LNCaP clone FGC (cell line): ENCODE results near the gene SPRR1B.

Source experiments
- DNase-seq: peaks from one replicate; pipeline ENCODE4 v3.0.0-alpha.2; 2011; ENCODE audit warnings: low read depth
- H3K4me3 ChIP-seq: 2 replicates; pipeline ENCODE4 v1.5.1; 2011; ENCODE audit warnings: mild to moderate bottlenecking, low read depth, low read length, control low read depth
- TF ChIP-seq, protein P1 (sequence below): IDR thresholded peaks from 2 replicates; pipeline ENCODE4 v1.5.1; 2012; ENCODE audit warnings: mild to moderate bottlenecking; ENCODE audit not compliant: control insufficient read depth, insufficient read depth; ENCODE audit errors: extremely low read depth

The SPRR1B gene

DNA sequence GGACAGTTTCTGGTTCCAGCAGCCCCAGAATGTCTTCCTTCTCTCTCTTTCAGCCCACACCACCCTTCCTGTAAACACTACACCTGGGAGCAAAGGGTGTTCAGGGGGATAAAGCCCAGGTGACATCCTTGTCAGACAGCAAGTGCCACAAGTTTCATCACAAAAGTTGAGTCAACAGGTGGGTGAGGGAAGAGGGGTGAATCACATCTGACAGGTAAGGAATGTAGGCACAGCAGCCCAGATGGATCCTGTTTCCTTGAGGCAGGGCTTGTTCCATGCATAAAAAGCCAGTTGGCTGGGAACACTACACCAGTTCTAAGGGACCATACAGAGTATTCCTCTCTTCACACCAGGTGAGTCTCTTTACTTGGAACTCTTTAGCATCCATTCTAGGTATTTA is at the start of gene SPRR1B:
TSS of gene SPRR1B (plus strand) at position 309 of the 400 bp plus-strand sequence. CDS start 1,143 bp downstream, outside the sequence.
- TF ChIP-seq, protein P1, sequence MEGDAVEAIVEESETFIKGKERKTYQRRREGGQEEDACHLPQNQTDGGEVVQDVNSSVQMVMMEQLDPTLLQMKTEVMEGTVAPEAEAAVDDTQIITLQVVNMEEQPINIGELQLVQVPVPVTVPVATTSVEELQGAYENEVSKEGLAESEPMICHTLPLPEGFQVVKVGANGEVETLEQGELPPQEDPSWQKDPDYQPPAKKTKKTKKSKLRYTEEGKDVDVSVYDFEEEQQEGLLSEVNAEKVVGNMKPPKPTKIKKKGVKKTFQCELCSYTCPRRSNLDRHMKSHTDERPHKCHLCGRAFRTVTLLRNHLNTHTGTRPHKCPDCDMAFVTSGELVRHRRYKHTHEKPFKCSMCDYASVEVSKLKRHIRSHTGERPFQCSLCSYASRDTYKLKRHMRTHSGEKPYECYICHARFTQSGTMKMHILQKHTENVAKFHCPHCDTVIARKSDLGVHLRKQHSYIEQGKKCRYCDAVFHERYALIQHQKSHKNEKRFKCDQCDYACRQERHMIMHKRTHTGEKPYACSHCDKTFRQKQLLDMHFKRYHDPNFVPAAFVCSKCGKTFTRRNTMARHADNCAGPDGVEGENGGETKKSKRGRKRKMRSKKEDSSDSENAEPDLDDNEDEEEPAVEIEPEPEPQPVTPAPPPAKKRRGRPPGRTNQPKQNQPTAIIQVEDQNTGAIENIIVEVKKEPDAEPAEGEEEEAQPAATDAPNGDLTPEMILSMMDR, result no peak
- H3K4me3 ChIP-seq, result no peak within 1 kb of the TSS
- DNase-seq, result no peak

- H3K4me3 ChIP-seq, result no peak overlapping the region
- TF ChIP-seq, protein P1, result no peak
- no peak for DNase-seq
Observed at GRCh38 chr1:152982076-152982475, 48.9 kb upstream of the SPRR1B start.

DNA sequence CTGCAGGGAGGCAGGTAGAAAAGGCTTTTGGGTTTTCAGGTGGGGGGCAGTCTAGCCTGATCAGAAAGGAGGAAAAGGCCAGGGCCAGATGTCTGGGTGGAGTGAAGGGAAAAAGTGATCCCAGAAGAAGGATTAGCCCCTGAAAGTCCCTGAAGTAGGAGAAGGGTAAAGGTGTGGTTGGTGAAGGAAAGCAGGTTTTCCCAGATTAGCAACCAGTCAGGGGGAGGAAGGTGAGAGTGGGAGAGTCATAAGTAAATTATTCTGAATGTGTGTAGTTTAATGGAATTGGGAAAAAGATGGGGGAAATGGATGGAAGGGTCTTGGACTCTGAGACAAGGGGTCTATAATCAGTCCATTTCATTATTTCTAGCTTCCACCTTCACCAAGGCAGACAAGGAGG is 47.8 kb upstream of the SPRR1B start:
- TF ChIP-seq, protein P1, result no peak

DNA sequence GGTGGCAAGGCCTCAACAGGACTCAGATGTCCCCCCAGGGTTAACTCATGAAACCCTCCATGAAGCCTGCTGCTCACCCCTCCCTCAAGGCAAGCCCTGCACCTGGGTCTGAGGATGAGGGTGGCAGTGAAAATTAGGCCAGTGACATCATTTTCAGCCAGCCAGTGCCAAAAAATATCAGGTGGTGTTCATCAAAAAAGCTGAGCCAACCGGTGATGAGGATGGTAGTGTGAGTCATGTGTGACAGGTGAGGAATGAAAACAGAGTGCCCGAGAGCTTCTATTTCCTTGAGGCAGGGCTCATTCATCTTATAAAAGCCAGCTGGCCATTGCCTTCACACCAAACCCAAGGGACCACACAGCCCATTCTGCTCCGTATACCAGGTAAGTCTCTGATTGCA is 47.3 kb upstream of the SPRR1B start, which contains the start of gene SPRR1A:
TSS of gene SPRR1A (plus strand) at position 339 of the 400 bp plus-strand sequence. CDS start 1,150 bp downstream, outside the sequence.
- TF ChIP-seq, protein P1, result no peak

More for the DNA sequence above, 47.8 kb upstream of the SPRR1B start:
- no peak for DNase-seq
- no peak overlapping the region for H3K4me3 ChIP-seq

DNA sequence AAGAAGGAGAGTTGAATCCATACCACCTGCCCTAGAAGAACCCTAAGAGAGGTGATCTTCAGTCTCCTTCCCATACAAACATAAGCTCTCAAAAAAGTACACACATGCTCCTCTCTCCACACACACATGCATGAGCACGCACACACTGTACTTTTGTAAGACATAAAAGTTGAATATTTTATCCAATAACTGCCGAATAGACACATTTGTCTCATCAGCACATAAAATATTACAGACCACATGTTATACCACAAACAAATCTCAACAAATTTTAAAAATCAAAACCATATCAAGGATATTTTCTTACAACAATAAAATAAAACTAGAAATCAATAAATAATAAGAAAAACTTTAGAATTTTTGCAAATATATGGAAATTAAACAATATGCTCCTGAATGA is 44.4 kb upstream of the SPRR1B start:
- TF ChIP-seq, protein P1, result no peak

More for the DNA sequence above, 47.3 kb upstream of the SPRR1B start, which contains the start of gene SPRR1A:
- no peak for DNase-seq
- H3K4me3 ChIP-seq, result no peak within 1 kb of the TSS

DNA sequence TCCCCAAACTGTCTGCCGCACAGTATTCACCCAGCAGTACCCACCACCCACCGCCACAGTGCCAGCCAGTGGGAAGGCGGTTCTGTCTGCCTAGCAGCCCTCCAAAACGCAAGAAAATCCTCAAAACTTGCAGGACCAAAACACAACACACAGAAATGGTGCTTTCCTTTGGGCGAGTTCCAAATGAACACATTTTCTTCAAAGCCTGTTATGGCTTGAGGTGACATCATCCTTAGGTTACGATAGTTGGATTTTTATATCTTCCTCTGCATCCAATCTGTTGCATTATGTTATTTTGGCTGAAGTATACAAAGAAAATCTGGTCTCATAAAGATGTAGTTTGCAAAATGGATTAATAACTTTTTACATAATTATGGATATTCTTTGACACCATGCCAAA is 37.8 kb upstream of the SPRR1B start:
- TF ChIP-seq, protein P1, result no peak
- DNase-seq, result no peak
- no peak overlapping the region for H3K4me3 ChIP-seq

More for the DNA sequence above, 44.4 kb upstream of the SPRR1B start:
- no peak for DNase-seq
- H3K4me3 ChIP-seq, result no peak overlapping the region

DNA sequence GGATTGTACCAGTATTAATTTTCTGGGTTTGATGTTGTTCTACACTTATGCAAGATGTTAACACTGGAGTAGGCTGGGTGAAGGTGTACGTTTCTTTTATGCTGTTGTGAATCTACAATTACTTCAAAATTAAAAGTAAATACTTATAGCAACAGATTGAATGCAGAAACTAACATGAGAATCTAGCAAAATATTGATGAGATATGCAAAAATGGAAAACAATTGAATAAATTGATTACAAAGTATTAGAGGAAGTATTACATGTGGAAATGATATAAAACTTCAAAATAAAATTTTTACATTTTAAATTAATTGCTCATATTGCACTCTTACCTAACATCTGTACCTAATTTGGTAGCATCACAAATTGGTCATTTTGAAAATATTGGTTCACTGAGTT is 35.2 kb upstream of the SPRR1B start:
- TF ChIP-seq, protein P1, result no peak
- no peak for DNase-seq
- H3K4me3 ChIP-seq, result no peak overlapping the region
